ENCODE data around the gene OVCA2. TPM values are rescaled to one million over a fixed set of nuclear protein-coding genes. Genes with fewer than 3 reads are reported as not detected.

OVCA2 gene
- total RNA-seq, 1 experiment from 2014 or later: 42.5 TPM

GRCh38 chr17:2070241-2071023 lies 28.6 kb downstream of the OVCA2 start:
- CTCF ChIA-PET: interaction anchor here (0.6 kb wide), 1 partner anchor 60 kb away, joined by 3 read pairs; no protein-coding TSS in a partner anchor
- Histone ChIP-seq H3K27me3 (ENCODE audit: control insufficient read depth, insufficient read depth, low read length) (no peaks in the 10 kb centered on the region), H3K9me3 (ENCODE audit: control insufficient read depth, insufficient read depth, low read depth, low read length) (no peaks in the 10 kb centered on the region), H3K27ac (ENCODE audit: low read length) (no peak overlapping the region), H3K4me3 (ENCODE audit: low read depth in 2 of 2, low read length in 2 of 2) (no peak overlapping the region), H3K36me3 (ENCODE audit: control insufficient read depth, insufficient read depth, low read length) (no peaks in the 10 kb centered on the region; the same call in 1 of the 2 replicates), H3K4me1 (ENCODE audit: control insufficient read depth, insufficient read depth, low read length) (no peaks in the 10 kb centered on the region)
- intact Hi-C loops (cut with micrococcal nuclease; ENCODE audit: unreplicated experiment): no loop called here
- in situ Hi-C loops (cut with HindIII; ENCODE audit: low pct_unique_long_range_greater_than_20kb, low sequenced_read_pairs): no loop called here
- BruUV-seq (replicated peaks): no TSS peak
- no peak for ATAC-seq
- TF ChIP-seq, protein P1, sequence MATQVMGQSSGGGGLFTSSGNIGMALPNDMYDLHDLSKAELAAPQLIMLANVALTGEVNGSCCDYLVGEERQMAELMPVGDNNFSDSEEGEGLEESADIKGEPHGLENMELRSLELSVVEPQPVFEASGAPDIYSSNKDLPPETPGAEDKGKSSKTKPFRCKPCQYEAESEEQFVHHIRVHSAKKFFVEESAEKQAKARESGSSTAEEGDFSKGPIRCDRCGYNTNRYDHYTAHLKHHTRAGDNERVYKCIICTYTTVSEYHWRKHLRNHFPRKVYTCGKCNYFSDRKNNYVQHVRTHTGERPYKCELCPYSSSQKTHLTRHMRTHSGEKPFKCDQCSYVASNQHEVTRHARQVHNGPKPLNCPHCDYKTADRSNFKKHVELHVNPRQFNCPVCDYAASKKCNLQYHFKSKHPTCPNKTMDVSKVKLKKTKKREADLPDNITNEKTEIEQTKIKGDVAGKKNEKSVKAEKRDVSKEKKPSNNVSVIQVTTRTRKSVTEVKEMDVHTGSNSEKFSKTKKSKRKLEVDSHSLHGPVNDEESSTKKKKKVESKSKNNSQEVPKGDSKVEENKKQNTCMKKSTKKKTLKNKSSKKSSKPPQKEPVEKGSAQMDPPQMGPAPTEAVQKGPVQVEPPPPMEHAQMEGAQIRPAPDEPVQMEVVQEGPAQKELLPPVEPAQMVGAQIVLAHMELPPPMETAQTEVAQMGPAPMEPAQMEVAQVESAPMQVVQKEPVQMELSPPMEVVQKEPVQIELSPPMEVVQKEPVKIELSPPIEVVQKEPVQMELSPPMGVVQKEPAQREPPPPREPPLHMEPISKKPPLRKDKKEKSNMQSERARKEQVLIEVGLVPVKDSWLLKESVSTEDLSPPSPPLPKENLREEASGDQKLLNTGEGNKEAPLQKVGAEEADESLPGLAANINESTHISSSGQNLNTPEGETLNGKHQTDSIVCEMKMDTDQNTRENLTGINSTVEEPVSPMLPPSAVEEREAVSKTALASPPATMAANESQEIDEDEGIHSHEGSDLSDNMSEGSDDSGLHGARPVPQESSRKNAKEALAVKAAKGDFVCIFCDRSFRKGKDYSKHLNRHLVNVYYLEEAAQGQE (IDR thresholded peaks at IDR 0.05; ENCODE audit: insufficient read depth in 1 of 2, low read depth in 2 of 2, low read length in 1 of 2): no peak
- TF ChIP-seq POLR2AphosphoS5 (IDR thresholded peaks at IDR 0.05; ENCODE audit: low read depth, low read length) (no peak), CTCF (IDR thresholded peaks at IDR 0.05) (no peak), TCF7L2 (IDR thresholded peaks at IDR 0.05; ENCODE audit: low read depth, low read length) (no peak), SIN3A (IDR thresholded peaks at IDR 0.05; ENCODE audit: borderline replicate concordance, insufficient read depth, low read depth, low read length) (no peak)
- POLR2A ChIA-PET: no interaction called here
- DNase-seq (ENCODE audit: low read depth, low spot score): no peak

DNA sequence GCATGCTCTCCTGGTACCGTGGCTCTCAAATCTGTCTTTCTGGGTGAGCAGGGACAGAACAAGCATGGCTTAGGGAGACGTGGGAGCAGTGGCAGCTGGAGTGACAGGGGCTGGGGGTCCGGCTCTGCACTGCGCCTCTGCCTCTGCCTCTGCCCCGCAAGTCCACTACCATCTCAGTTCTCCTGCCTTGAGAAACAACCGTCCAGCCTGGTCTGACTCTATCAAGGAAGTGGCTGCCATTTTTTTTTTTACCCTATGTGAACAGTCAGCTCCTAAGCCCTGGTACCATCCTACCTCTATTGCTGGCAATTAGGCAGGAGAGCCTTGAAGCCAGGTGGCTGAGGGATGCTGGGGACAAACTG lies 29.2 kb downstream of the OVCA2 start:
- Histone ChIP-seq H3K9me3 (ENCODE audit: control insufficient read depth, insufficient read depth, low read depth, low read length) (no peaks in the 10 kb centered on the region), H3K4me1 (ENCODE audit: control insufficient read depth, insufficient read depth, low read length) (no peaks in the 10 kb centered on the region), H3K36me3 (ENCODE audit: control insufficient read depth, insufficient read depth, low read length) (no peaks in the 10 kb centered on the region; the same call in 1 of the 2 replicates), H3K27ac (ENCODE audit: low read length) (no peak overlapping the region), H3K4me3 (ENCODE audit: low read depth in 2 of 2, low read length in 2 of 2) (no peak overlapping the region), H3K27me3 (ENCODE audit: control insufficient read depth, insufficient read depth, low read length) (no peaks in the 10 kb centered on the region)
- CTCF ChIA-PET: interaction anchor here (0.6 kb wide), 1 partner anchor 60 kb away, joined by 3 read pairs; no protein-coding TSS in a partner anchor
- no TSS peak for BruUV-seq (replicated peaks)
- intact Hi-C loops (cut with micrococcal nuclease; ENCODE audit: unreplicated experiment): no loop called here
- no peak for DNase-seq (ENCODE audit: low read depth, low spot score)
- POLR2A ChIA-PET: no interaction called here
- TF ChIP-seq, protein P1 (IDR thresholded peaks at IDR 0.05; ENCODE audit: insufficient read depth in 1 of 2, low read depth in 2 of 2, low read length in 1 of 2): no peak
- TF ChIP-seq SIN3A (IDR thresholded peaks at IDR 0.05; ENCODE audit: borderline replicate concordance, insufficient read depth, low read depth, low read length): no peak
- no peak for TF ChIP-seq TCF7L2 (IDR thresholded peaks at IDR 0.05; ENCODE audit: low read depth, low read length)
- TF ChIP-seq CTCF (IDR thresholded peaks at IDR 0.05): no peak
- TF ChIP-seq POLR2AphosphoS5 (IDR thresholded peaks at IDR 0.05; ENCODE audit: low read depth, low read length): no peak
- in situ Hi-C loops (cut with HindIII; ENCODE audit: low pct_unique_long_range_greater_than_20kb, low sequenced_read_pairs): no loop called here
- ATAC-seq: no peak
